ENCODE data around the gene TENM4.

Gene TENM4

GRCh38 chr11:78711735-78712134, 729.1 kb downstream of the TENM4 start:
- DNase-seq, result no peak

- no peak for DNase-seq
Measured at GRCh38 chr11:78710417-78710816, 730.4 kb downstream of the TENM4 start.

- DNase-seq, result no peak
Measured at GRCh38 chr11:78708388-78708787, 732.4 kb downstream of the TENM4 start.

- no peak for DNase-seq
Measured at GRCh38 chr11:78706551-78706950, 734.3 kb downstream of the TENM4 start.

GRCh38 chr11:78704811-78705210, 736.0 kb downstream of the TENM4 start:
- no peak for DNase-seq

- DNase-seq, result no peak
Measured at GRCh38 chr11:78699609-78700135, 741.2 kb downstream of the TENM4 start.

GRCh38 chr11:78698612-78699011, 742.2 kb downstream of the TENM4 start:
- DNase-seq, result no peak

- DNase-seq, result no peak
Measured at GRCh38 chr11:78696177-78696576, 744.7 kb downstream of the TENM4 start.

- no peak for DNase-seq
Measured at GRCh38 chr11:78694152-78694551, 746.7 kb downstream of the TENM4 start.

GRCh38 chr11:78691215-78691614, 749.6 kb downstream of the TENM4 start:
- no peak for DNase-seq

- no peak for DNase-seq
Measured at GRCh38 chr11:78690352-78690987, 750.4 kb downstream of the TENM4 start.

- no peak for DNase-seq
Measured at GRCh38 chr11:78689585-78690153, 751.2 kb downstream of the TENM4 start.

- no peak for DNase-seq
Measured at GRCh38 chr11:78689101-78689500, 751.7 kb downstream of the TENM4 start.

- no peak for DNase-seq
Measured at GRCh38 chr11:78688460-78688859, 752.4 kb downstream of the TENM4 start.

- DNase-seq, result no peak
Measured at GRCh38 chr11:78685156-78685555, 755.7 kb downstream of the TENM4 start.

- no peak for DNase-seq
Measured at GRCh38 chr11:78684377-78684776, 756.5 kb downstream of the TENM4 start.

- no peak for DNase-seq
Measured at GRCh38 chr11:78683774-78684173, 757.1 kb downstream of the TENM4 start.

- DNase-seq, result no peak
Measured at GRCh38 chr11:78676026-78676557, 764.7 kb downstream of the TENM4 start.

- no peak for DNase-seq
Measured at GRCh38 chr11:78672850-78673620, 767.8 kb downstream of the TENM4 start.

GRCh38 chr11:78669249-78669648, 771.6 kb downstream of the TENM4 start:
- DNase-seq, result no peak

- no peak for DNase-seq
Measured at GRCh38 chr11:78667461-78667860, 773.4 kb downstream of the TENM4 start.

- no peak for DNase-seq
Measured at GRCh38 chr11:78666675-78667160, 774.1 kb downstream of the TENM4 start.

GRCh38 chr11:78664636-78665035, 776.2 kb downstream of the TENM4 start:
- no peak for DNase-seq

- DNase-seq, result no peak
Measured at GRCh38 chr11:78662811-78663210, 778.0 kb downstream of the TENM4 start.

Measured in CD4-positive, alpha-beta T cell treated with Interleukin-1 beta for 1 hour (primary cell).